ENCODE measurements around the gene CPSF4L.

- TF ChIP-seq POLR2A (IDR thresholded peaks at IDR 0.05; ENCODE audit: low read depth, low read length) (no peak), POLR2AphosphoS5 (IDR thresholded peaks at IDR 0.05; ENCODE audit: low read depth, low read length) (no peak)
Observed at GRCh38 chr17:73285916-73286862, 24.5 kb upstream of the CPSF4L start.

Measured in GM12892 (cell line).